Measurements from ENCODE around the gene PTPN9. TPM values are rescaled to one million over a fixed set of nuclear protein-coding genes. Genes with fewer than 3 reads are reported as not detected.
"Not testable (repeated sequence)": the region's sequence is repeated elsewhere in the genome, so short reads cannot be mapped to it uniquely, and the experiment has no call there.

PTPN9 gene
- total RNA-seq, 4 donors from 2014 or later = 5.6 to 33.0 (median 18.9) TPM

GRCh38 chr15:75502360-75502759, 76.8 kb downstream of the PTPN9 start:
- Histone ChIP-seq H3K4me3 (no peak overlapping the region), H3K27me3 (no peaks in the 10 kb centered on the region), H3K27ac (no peak overlapping the region), H3K9me3 (no peaks in the 10 kb centered on the region), H3K4me1 (no peaks in the 10 kb centered on the region), H3K36me3 (no peaks in the 10 kb centered on the region)
- intact Hi-C loops (cut with DNase I; ENCODE audit: low total_unique reads) = no loop called here
- TF ChIP-seq CTCF (IDR thresholded peaks at IDR 0.05) = no peak
- no peak for TF ChIP-seq POLR2A (IDR thresholded peaks at IDR 0.05)
- DNase-seq = no peak

- DNase-seq = no peak
- no peaks in the 10 kb centered on the region for H3K36me3 ChIP-seq
Observed at GRCh38 chr15:75493732-75494131, 85.4 kb downstream of the PTPN9 start.

GRCh38 chr15:75483961-75484360, 95.2 kb downstream of the PTPN9 start:
- Histone ChIP-seq H3K4me3 (no peak overlapping the region), H3K4me1 (no peaks in the 10 kb centered on the region), H3K36me3 (no peaks in the 10 kb centered on the region), H3K27ac (no peak overlapping the region), H3K27me3 (no peaks in the 10 kb centered on the region), H3K9me3 (no peaks in the 10 kb centered on the region)
- DNase-seq = no peak
- intact Hi-C loops (cut with DNase I; ENCODE audit: low total_unique reads) = no loop called here
- TF ChIP-seq CTCF (IDR thresholded peaks at IDR 0.05) (no peak), POLR2A (IDR thresholded peaks at IDR 0.05) (no peak)

More at GRCh38 chr15:75493732-75494131, 85.4 kb downstream of the PTPN9 start:
- Histone ChIP-seq H3K4me1 (no peaks in the 10 kb centered on the region), H3K9me3 (no peaks in the 10 kb centered on the region), H3K4me3 (no peak overlapping the region), H3K27me3 (no peaks in the 10 kb centered on the region), H3K27ac (no peak overlapping the region)
- intact Hi-C loops (cut with DNase I; ENCODE audit: low total_unique reads) = no loop called here
- no peak for TF ChIP-seq CTCF (IDR thresholded peaks at IDR 0.05)
- no peak for TF ChIP-seq POLR2A (IDR thresholded peaks at IDR 0.05)

GRCh38 chr15:75483556-75483955, 95.6 kb downstream of the PTPN9 start:
- H3K4me1 ChIP-seq; H3K4me3 ChIP-seq; H3K27ac ChIP-seq; H3K27me3 ChIP-seq; H3K36me3 ChIP-seq; DNase-seq; H3K9me3 ChIP-seq; intact Hi-C loops (cut with DNase I; ENCODE audit: low total_unique reads): not testable (repeated sequence)

- intact Hi-C loops (cut with DNase I; ENCODE audit: low total_unique reads) = no loop called here
- Histone ChIP-seq H3K36me3 (no peaks in the 10 kb centered on the region), H3K9me3 (no peaks in the 10 kb centered on the region), H3K27me3 (no peaks in the 10 kb centered on the region), H3K4me1 (no peaks in the 10 kb centered on the region), H3K4me3 (no peak overlapping the region), H3K27ac (no peak overlapping the region)
- no peak for DNase-seq
- TF ChIP-seq POLR2A (IDR thresholded peaks at IDR 0.05) (no peak), CTCF (IDR thresholded peaks at IDR 0.05) (no peak)
Observed at GRCh38 chr15:75483106-75483505, 96.0 kb downstream of the PTPN9 start.

- H3K4me3 ChIP-seq; intact Hi-C loops (cut with DNase I; ENCODE audit: low total_unique reads); H3K27ac ChIP-seq; H3K36me3 ChIP-seq; H3K9me3 ChIP-seq; H3K27me3 ChIP-seq; DNase-seq; H3K4me1 ChIP-seq: not testable (repeated sequence)
Observed at GRCh38 chr15:75480463-75480862, 98.7 kb downstream of the PTPN9 start.
